ENCODE data around the gene CST3. TPM values are rescaled to one million over a fixed set of nuclear protein-coding genes. Genes with fewer than 3 reads are reported as not detected.

The CST3 gene
- polyA plus RNA-seq, 2 of the 4 experiments (the other 2 are of a cell fraction): 136 to 238 TPM

DNA sequence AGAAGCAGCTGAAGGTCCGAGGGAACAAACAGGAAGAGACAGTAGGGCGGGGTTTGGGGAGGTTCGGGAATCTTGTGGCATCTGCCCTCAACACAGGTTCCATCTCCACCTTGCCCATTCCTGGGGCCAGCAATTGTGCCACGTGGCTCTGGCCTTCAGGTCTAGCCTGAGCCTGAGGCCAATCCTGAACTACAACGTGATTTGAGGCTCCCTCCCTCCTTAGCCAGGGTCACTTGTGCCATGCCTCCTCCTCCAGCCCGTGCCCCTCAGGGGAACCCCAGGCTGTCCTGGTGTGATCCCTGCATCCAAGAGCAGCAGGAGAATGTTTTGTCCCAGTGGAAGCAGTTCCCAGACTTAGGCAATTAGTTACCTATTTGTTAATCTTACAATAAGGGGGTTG, 35.1 kb downstream of the CST3 start:
- no peak overlapping the region for H3K27ac ChIP-seq
- TF ChIP-seq, protein P1, sequence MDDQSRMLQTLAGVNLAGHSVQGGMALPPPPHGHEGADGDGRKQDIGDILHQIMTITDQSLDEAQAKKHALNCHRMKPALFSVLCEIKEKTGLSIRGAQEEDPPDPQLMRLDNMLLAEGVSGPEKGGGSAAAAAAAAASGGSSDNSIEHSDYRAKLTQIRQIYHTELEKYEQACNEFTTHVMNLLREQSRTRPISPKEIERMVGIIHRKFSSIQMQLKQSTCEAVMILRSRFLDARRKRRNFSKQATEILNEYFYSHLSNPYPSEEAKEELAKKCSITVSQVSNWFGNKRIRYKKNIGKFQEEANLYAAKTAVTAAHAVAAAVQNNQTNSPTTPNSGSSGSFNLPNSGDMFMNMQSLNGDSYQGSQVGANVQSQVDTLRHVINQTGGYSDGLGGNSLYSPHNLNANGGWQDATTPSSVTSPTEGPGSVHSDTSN (IDR thresholded peaks at IDR 0.05): no peak
- TF ChIP-seq, protein P2, sequence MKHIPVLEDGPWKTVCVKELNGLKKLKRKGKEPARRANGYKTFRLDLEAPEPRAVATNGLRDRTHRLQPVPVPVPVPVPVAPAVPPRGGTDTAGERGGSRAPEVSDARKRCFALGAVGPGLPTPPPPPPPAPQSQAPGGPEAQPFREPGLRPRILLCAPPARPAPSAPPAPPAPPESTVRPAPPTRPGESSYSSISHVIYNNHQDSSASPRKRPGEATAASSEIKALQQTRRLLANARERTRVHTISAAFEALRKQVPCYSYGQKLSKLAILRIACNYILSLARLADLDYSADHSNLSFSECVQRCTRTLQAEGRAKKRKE (CRISPR knock-in tag; IDR thresholded peaks at IDR 0.05; ENCODE audit: low read depth): no peak
- TF ChIP-seq HDAC2 (IDR thresholded peaks at IDR 0.05): no peak
- TF ChIP-seq FOSL2 (IDR thresholded peaks at IDR 0.05): no peak
- TF ChIP-seq FOSL2 (CRISPR knock-in tag; IDR thresholded peaks at IDR 0.05): no peak
- no peak for TF ChIP-seq MYC (IDR thresholded peaks at IDR 0.05; ENCODE audit: borderline replicate concordance, low read length)
- TF ChIP-seq RFX5 (IDR thresholded peaks at IDR 0.05): no peak
- no peak for TF ChIP-seq TP53 (CRISPR knock-in tag; IDR thresholded peaks at IDR 0.05)
- no peak for TF ChIP-seq RNF2 (IDR thresholded peaks at IDR 0.05; ENCODE audit: borderline replicate concordance, low read depth)
- no peak for TF ChIP-seq CHD4 (IDR thresholded peaks at IDR 0.05; ENCODE audit: borderline replicate concordance)
- TF ChIP-seq NR3C1 (IDR thresholded peaks at IDR 0.05): no peak
- no peak for TF ChIP-seq EP300 (IDR thresholded peaks at IDR 0.05)
- no peak for TF ChIP-seq HOXB5 (CRISPR knock-in tag; IDR thresholded peaks at IDR 0.05)
- no peak for TF ChIP-seq FOSB (CRISPR knock-in tag; IDR thresholded peaks at IDR 0.05)
- TF ChIP-seq, protein P3, sequence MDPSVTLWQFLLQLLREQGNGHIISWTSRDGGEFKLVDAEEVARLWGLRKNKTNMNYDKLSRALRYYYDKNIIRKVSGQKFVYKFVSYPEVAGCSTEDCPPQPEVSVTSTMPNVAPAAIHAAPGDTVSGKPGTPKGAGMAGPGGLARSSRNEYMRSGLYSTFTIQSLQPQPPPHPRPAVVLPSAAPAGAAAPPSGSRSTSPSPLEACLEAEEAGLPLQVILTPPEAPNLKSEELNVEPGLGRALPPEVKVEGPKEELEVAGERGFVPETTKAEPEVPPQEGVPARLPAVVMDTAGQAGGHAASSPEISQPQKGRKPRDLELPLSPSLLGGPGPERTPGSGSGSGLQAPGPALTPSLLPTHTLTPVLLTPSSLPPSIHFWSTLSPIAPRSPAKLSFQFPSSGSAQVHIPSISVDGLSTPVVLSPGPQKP (IDR thresholded peaks at IDR 0.05; ENCODE audit: low read depth, low read length): no peak
- no peak for TF ChIP-seq SMC3 (IDR thresholded peaks at IDR 0.05)
- no peak for TF ChIP-seq POLR2A (IDR thresholded peaks at IDR 0.05; ENCODE audit: low read length)
- no peak for TF ChIP-seq EHMT2 (IDR thresholded peaks at IDR 0.05; ENCODE audit: low read depth)
- TF ChIP-seq, protein P4, sequence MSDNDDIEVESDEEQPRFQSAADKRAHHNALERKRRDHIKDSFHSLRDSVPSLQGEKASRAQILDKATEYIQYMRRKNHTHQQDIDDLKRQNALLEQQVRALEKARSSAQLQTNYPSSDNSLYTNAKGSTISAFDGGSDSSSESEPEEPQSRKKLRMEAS (IDR thresholded peaks at IDR 0.05): no peak
- TF ChIP-seq, protein P5, sequence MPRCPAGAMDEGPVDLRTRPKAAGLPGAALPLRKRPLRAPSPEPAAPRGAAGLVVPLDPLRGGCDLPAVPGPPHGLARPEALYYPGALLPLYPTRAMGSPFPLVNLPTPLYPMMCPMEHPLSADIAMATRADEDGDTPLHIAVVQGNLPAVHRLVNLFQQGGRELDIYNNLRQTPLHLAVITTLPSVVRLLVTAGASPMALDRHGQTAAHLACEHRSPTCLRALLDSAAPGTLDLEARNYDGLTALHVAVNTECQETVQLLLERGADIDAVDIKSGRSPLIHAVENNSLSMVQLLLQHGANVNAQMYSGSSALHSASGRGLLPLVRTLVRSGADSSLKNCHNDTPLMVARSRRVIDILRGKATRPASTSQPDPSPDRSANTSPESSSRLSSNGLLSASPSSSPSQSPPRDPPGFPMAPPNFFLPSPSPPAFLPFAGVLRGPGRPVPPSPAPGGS (IDR thresholded peaks at IDR 0.05): no peak
- no peak overlapping the region for H3K4me3 ChIP-seq
- DNase-seq (ENCODE audit: low read depth in 1 of 2, low spot score in 1 of 2) (no peak), ATAC-seq (no peak), FAIRE-seq (no peak)
- no peak overlapping the region for H3K4me2 ChIP-seq
- WGBS (ENCODE audit: missing lambda C conversion rate): 36% methylated on average over 6 of the region's 6 CpGs
- no peaks in the 10 kb centered on the region for H3K9me3 ChIP-seq
- no peaks in the 10 kb centered on the region; the same call in 2 of the 3 replicates for H3K4me1 ChIP-seq
- CTCF ChIA-PET: interaction anchor here (0.8 to 8.7 kb wide), 2 partner anchors 156 to 160 kb away, joined by 3 to 70 read pairs; no protein-coding TSS in a partner anchor
- POLR2A ChIA-PET: no interaction called here

DNA sequence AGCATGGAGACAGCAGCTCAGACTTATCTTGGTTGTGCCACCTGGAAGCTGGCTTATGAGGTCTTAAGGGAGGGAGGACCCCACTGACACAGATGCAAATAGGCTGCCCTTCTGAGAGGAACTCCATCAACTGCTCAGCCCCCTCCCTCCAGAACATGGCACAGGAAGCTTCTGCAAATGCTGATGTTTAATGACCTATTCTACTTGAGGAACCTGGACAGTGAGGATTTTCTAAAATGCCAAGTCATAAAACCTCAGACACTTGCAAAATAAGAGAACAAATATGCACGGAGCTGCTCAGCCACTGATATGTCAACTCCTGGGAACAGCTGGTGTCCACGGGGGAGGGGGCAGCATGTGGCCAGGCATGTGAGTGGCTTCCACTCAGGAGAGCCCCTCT, 35.5 kb downstream of the CST3 start:
- ChIA-PET POLR2A (no interaction called here), CTCF (interaction anchor here (0.8 to 8.7 kb wide), 2 partner anchors 155 to 159 kb away, joined by 3 to 70 read pairs; no protein-coding TSS in a partner anchor)
- no peak for TF ChIP-seq NR3C1 (IDR thresholded peaks at IDR 0.05)
- TF ChIP-seq TP53 (CRISPR knock-in tag; IDR thresholded peaks at IDR 0.05): no peak
- no peak for TF ChIP-seq EP300 (IDR thresholded peaks at IDR 0.05)
- TF ChIP-seq TFCP2L1 (CRISPR knock-in tag; IDR thresholded peaks at IDR 0.05): no peak
- TF ChIP-seq, protein P6, sequence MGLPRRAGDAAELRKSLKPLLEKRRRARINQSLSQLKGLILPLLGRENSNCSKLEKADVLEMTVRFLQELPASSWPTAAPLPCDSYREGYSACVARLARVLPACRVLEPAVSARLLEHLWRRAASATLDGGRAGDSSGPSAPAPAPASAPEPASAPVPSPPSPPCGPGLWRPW (IDR thresholded peaks at IDR 0.05): no peak
- TF ChIP-seq, protein P5 (IDR thresholded peaks at IDR 0.05): no peak
- TF ChIP-seq, protein P7, sequence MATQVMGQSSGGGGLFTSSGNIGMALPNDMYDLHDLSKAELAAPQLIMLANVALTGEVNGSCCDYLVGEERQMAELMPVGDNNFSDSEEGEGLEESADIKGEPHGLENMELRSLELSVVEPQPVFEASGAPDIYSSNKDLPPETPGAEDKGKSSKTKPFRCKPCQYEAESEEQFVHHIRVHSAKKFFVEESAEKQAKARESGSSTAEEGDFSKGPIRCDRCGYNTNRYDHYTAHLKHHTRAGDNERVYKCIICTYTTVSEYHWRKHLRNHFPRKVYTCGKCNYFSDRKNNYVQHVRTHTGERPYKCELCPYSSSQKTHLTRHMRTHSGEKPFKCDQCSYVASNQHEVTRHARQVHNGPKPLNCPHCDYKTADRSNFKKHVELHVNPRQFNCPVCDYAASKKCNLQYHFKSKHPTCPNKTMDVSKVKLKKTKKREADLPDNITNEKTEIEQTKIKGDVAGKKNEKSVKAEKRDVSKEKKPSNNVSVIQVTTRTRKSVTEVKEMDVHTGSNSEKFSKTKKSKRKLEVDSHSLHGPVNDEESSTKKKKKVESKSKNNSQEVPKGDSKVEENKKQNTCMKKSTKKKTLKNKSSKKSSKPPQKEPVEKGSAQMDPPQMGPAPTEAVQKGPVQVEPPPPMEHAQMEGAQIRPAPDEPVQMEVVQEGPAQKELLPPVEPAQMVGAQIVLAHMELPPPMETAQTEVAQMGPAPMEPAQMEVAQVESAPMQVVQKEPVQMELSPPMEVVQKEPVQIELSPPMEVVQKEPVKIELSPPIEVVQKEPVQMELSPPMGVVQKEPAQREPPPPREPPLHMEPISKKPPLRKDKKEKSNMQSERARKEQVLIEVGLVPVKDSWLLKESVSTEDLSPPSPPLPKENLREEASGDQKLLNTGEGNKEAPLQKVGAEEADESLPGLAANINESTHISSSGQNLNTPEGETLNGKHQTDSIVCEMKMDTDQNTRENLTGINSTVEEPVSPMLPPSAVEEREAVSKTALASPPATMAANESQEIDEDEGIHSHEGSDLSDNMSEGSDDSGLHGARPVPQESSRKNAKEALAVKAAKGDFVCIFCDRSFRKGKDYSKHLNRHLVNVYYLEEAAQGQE (IDR thresholded peaks at IDR 0.05): no peak
- no peak for TF ChIP-seq HOXA7 (CRISPR knock-in tag; IDR thresholded peaks at IDR 0.05)
- no peak for TF ChIP-seq SMC3 (IDR thresholded peaks at IDR 0.05)
- TF ChIP-seq, protein P4 (IDR thresholded peaks at IDR 0.05): no peak
- TF ChIP-seq, protein P8, sequence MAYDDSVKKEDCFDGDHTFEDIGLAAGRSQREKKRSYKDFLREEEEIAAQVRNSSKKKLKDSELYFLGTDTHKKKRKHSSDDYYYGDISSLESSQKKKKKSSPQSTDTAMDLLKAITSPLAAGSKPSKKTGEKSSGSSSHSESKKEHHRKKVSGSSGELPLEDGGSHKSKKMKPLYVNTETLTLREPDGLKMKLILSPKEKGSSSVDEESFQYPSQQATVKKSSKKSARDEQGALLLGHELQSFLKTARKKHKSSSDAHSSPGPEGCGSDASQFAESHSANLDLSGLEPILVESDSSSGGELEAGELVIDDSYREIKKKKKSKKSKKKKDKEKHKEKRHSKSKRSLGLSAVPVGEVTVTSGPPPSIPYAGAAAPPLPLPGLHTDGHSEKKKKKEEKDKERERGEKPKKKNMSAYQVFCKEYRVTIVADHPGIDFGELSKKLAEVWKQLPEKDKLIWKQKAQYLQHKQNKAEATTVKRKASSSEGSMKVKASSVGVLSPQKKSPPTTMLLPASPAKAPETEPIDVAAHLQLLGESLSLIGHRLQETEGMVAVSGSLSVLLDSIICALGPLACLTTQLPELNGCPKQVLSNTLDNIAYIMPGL (CRISPR knock-in tag; IDR thresholded peaks at IDR 0.05; ENCODE audit: borderline replicate concordance): no peak

More for the DNA sequence above, 35.5 kb downstream of the CST3 start:
- FAIRE-seq: no peak
- Histone ChIP-seq H3K4me2 (no peak overlapping the region), H3K9me3 (no peaks in the 10 kb centered on the region), H3K4me1 (no peaks in the 10 kb centered on the region; the same call in 2 of the 3 replicates), H3K4me3 (no peak overlapping the region), H3K27ac (no peak overlapping the region)
- no peak for DNase-seq (ENCODE audit: low read depth in 1 of 2, low spot score in 1 of 2)
- WGBS (ENCODE audit: missing lambda C conversion rate): 11% methylated on average over 2 of the region's 2 CpGs
- ATAC-seq: no peak
